ENCODE data around the gene ADARB2.

Gene ADARB2

GRCh38 chr10:1736144-1736971 lies 967 bp downstream of the ADARB2 start:
- no peak for DNase-seq (ENCODE audit: low read depth, low spot score)

- DNase-seq (ENCODE audit: low read depth, low spot score), result no peak
Measured at GRCh38 chr10:1735562-1735961, 1.8 kb downstream of the ADARB2 start.

- no peak for DNase-seq (ENCODE audit: low read depth, low spot score)
Measured at GRCh38 chr10:1734288-1734687, 3.0 kb downstream of the ADARB2 start.

GRCh38 chr10:1733720-1734119 lies 3.6 kb downstream of the ADARB2 start:
- DNase-seq (ENCODE audit: low read depth, low spot score), result no peak

GRCh38 chr10:1732564-1732996 lies 4.7 kb downstream of the ADARB2 start:
- DNase-seq (ENCODE audit: low read depth, low spot score), result no peak

GRCh38 chr10:1731592-1731991 lies 5.7 kb downstream of the ADARB2 start:
- no peak for DNase-seq (ENCODE audit: low read depth, low spot score)

GRCh38 chr10:1729751-1730150 lies 7.6 kb downstream of the ADARB2 start:
- DNase-seq (ENCODE audit: low read depth, low spot score), result no peak

GRCh38 chr10:1726861-1727260 lies 10.5 kb downstream of the ADARB2 start:
- DNase-seq (ENCODE audit: low read depth, low spot score), result no peak

- no peak for DNase-seq (ENCODE audit: low read depth, low spot score)
Measured at GRCh38 chr10:1724921-1725488, 12.3 kb downstream of the ADARB2 start.

- DNase-seq (ENCODE audit: low read depth, low spot score), result no peak
Measured at GRCh38 chr10:1716839-1717238, 20.5 kb downstream of the ADARB2 start.

- DNase-seq (ENCODE audit: low read depth, low spot score), result peak; percentile 86
Measured at GRCh38 chr10:1715821-1716220, 21.5 kb downstream of the ADARB2 start.

GRCh38 chr10:1712944-1713671 lies 24.2 kb downstream of the ADARB2 start:
- DNase-seq (ENCODE audit: low read depth, low spot score), result no peak

GRCh38 chr10:1712314-1712713 lies 25.0 kb downstream of the ADARB2 start:
- no peak for DNase-seq (ENCODE audit: low read depth, low spot score)

- no peak for DNase-seq (ENCODE audit: low read depth, low spot score)
Measured at GRCh38 chr10:1709161-1709560, 28.2 kb downstream of the ADARB2 start.

- no peak for DNase-seq (ENCODE audit: low read depth, low spot score)
Measured at GRCh38 chr10:1708746-1709145, 28.6 kb downstream of the ADARB2 start.

- DNase-seq (ENCODE audit: low read depth, low spot score), result no peak
Measured at GRCh38 chr10:1706711-1707110, 30.6 kb downstream of the ADARB2 start.

- no peak for DNase-seq (ENCODE audit: low read depth, low spot score)
Measured at GRCh38 chr10:1706256-1706655, 31.1 kb downstream of the ADARB2 start.

- no peak for DNase-seq (ENCODE audit: low read depth, low spot score)
Measured at GRCh38 chr10:1698185-1698584, 39.1 kb downstream of the ADARB2 start.

- DNase-seq (ENCODE audit: low read depth, low spot score), result no peak
Measured at GRCh38 chr10:1696106-1696505, 41.2 kb downstream of the ADARB2 start.

GRCh38 chr10:1690086-1690485 lies 47.2 kb downstream of the ADARB2 start:
- no peak for DNase-seq (ENCODE audit: low read depth, low spot score)

GRCh38 chr10:1688531-1688930 lies 48.8 kb downstream of the ADARB2 start:
- no peak for DNase-seq (ENCODE audit: low read depth, low spot score)

- no peak for DNase-seq (ENCODE audit: low read depth, low spot score)
Measured at GRCh38 chr10:1687623-1688150, 49.6 kb downstream of the ADARB2 start.

Measured in ELF-1 (cell line).